ENCODE results near the gene TGFBR1. TPM values are rescaled to one million over a fixed set of nuclear protein-coding genes. Genes with fewer than 3 reads are reported as not detected.
"Not testable (repeated sequence)": the region's sequence is repeated elsewhere in the genome, so short reads cannot be mapped to it uniquely, and the experiment has no call there.

Gene TGFBR1
- total RNA-seq, 3 donors from 2014 or later = 14.6 to 19.6 (median 17.0) TPM

- DNase-seq = no peak
- Mint-ChIP-seq H3K36me3 (ENCODE audit: insufficient read depth) (no peaks in the 10 kb centered on the region), H3K9me3 (no peaks in the 10 kb centered on the region), H3K27me3 (ENCODE audit: low read depth) (peaks cover 2% of the 10 kb centered on the region), H3K4me3 (no peak overlapping the region), H3K4me1 (ENCODE audit: low read depth) (peaks cover 43% of the 10 kb centered on the region)
- ATAC-seq = no peak
Measured at GRCh38 chr9:99183616-99184015, 78.7 kb downstream of the TGFBR1 start.

GRCh38 chr9:99184110-99184474 lies 79.2 kb downstream of the TGFBR1 start:
- Mint-ChIP-seq H3K9me3 (no peaks in the 10 kb centered on the region), H3K27me3 (ENCODE audit: low read depth) (peaks cover 2% of the 10 kb centered on the region), H3K36me3 (ENCODE audit: insufficient read depth) (no peaks in the 10 kb centered on the region), H3K4me3 (no peak overlapping the region), H3K4me1 (ENCODE audit: low read depth) (peaks cover 43% of the 10 kb centered on the region)
- DNase-seq = no peak
- ATAC-seq = no peak

DNA sequence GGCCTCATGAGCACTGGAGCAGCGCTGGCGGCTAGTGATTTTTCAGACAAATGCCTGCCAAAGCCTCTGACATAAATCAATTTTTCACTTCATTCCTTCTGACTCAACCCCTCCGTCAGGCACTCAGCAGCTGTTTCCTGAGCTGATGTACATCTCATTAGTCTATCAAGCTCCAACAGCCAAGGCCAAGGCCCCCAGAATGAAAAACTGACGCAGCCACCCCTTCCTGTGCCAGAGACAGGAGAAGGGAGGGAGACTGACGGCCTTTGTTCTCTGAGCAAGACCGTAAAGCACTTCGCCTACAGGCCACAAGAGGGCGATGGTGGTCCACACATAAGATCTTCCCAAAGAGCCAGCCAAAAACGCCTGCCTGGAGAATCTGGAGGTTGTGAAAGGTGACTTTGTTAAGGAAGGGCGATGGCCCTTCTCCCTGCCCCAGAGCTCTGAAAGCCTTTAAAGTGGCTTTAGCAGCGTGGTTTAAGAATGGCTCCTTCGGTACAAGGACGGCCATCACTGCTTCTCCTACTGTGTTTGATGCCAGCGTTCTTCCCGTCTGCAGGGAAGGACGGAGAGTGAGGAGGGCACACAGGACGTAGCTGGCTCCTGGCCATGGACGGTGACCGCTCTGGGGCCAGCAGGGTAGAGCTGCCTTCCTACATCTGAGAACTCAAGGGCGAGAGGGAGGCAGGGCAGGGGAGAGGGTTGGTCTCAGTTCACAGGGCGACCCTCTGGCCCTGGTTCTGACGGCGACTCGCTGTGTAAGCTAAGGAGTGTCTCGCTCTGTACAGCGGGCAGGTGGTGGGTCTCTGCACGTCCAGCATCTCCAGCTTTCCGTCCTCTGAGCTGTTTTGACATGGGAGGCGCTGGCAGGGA lies 79.8 kb downstream of the TGFBR1 start:
- H3K4me3 Mint-ChIP-seq = peak overlapping the region; percentile 40
- peaks cover 5% of the 10 kb centered on the region for H3K27me3 Mint-ChIP-seq (ENCODE audit: low read depth)
- H3K4me1 Mint-ChIP-seq (ENCODE audit: low read depth) = peaks cover 43% of the 10 kb centered on the region
- peak; percentile 88 to 90 for ATAC-seq
- no peaks in the 10 kb centered on the region for H3K9me3 Mint-ChIP-seq
- H3K36me3 Mint-ChIP-seq (ENCODE audit: insufficient read depth) = no peaks in the 10 kb centered on the region
- DNase-seq = peak; percentile 72

DNA sequence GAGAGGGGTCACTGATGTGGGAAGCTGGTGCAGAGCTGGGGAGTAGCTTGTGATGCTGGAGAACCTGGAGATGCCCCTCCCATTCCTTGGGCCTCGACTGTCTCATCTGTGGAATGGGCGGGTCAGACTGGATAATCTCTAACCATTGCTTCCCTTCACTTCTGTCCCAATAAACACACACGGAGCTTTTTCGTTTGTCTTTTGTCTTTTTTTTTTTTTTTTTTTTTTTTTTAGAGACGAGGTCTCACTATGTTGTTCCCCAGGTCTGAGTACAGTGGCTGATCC lies 80.4 kb downstream of the TGFBR1 start:
- no peaks in the 10 kb centered on the region for H3K9me3 Mint-ChIP-seq
- H3K4me1 Mint-ChIP-seq (ENCODE audit: low read depth) = peaks cover 40% of the 10 kb centered on the region
- no peaks in the 10 kb centered on the region for H3K36me3 Mint-ChIP-seq (ENCODE audit: insufficient read depth)
- DNase-seq (no peak), ATAC-seq (no peak)
- peaks cover 5% of the 10 kb centered on the region for H3K27me3 Mint-ChIP-seq (ENCODE audit: low read depth)
- H3K4me3 Mint-ChIP-seq = no peak overlapping the region

DNA sequence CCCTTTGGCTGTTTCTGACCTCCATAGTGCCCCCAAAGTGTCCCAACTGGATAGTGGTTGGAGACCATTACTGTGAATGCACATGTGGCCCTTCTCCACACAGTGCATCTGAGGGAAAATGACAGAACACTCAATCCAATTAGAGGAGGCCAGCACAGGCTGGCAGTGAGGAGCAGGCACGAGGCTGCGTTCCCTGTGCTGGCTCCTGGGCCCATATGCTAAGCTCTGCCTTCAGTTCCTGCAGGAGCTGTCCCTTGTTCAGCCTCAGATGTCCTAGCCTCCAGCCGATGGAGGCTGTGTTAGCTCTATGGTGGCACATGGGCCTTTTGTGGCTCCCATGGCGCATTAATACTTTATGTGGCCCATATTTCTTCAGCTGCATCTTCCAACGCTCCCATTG lies 81.0 kb downstream of the TGFBR1 start:
- Mint-ChIP-seq H3K4me3 (no peak overlapping the region), H3K4me1 (ENCODE audit: low read depth) (peaks cover 34% of the 10 kb centered on the region)
- ATAC-seq = no peak

DNA sequence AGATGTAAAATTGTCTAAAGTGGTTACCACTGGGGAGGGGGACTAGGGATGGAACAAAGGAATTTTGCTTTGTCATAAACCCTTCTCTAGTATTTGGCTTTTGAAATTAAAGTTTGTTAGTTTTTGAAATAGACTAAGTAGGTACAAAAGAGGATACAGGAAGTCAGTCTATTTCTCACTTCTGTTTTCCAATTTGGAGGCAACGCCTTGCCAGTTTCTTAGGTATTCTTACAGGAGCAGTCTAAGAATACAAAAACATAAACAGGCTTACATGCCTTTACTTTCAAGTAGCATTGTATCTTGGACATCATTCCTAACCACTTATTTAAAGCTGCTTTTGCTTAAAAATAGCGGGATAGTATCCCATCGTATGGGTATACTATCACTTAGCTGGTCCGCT lies 82.4 kb downstream of the TGFBR1 start:
- H3K4me1 Mint-ChIP-seq (ENCODE audit: low read depth) = peaks cover 23% of the 10 kb centered on the region
- H3K4me3 Mint-ChIP-seq = no peak overlapping the region
- H3K36me3 Mint-ChIP-seq (ENCODE audit: insufficient read depth) = no peaks in the 10 kb centered on the region
- H3K27me3 Mint-ChIP-seq (ENCODE audit: low read depth) = peaks cover 11% of the 10 kb centered on the region
- ATAC-seq = no peak
- H3K9me3 Mint-ChIP-seq = no peaks in the 10 kb centered on the region
- DNase-seq = no peak

More for the DNA sequence above, 81.0 kb downstream of the TGFBR1 start:
- no peaks in the 10 kb centered on the region for H3K36me3 Mint-ChIP-seq (ENCODE audit: insufficient read depth)
- no peak for DNase-seq
- no peaks in the 10 kb centered on the region for H3K9me3 Mint-ChIP-seq
- peaks cover 8% of the 10 kb centered on the region for H3K27me3 Mint-ChIP-seq (ENCODE audit: low read depth)

GRCh38 chr9:99189186-99189585 lies 84.3 kb downstream of the TGFBR1 start:
- Mint-ChIP-seq H3K27me3 (ENCODE audit: low read depth) (peaks cover 11% of the 10 kb centered on the region), H3K9me3 (no peaks in the 10 kb centered on the region), H3K4me1 (ENCODE audit: low read depth) (peaks cover 17% of the 10 kb centered on the region), H3K36me3 (ENCODE audit: insufficient read depth) (no peaks in the 10 kb centered on the region), H3K4me3 (no peak overlapping the region)
- ATAC-seq (no peak), DNase-seq (no peak)

- Mint-ChIP-seq H3K4me3 (no peak overlapping the region), H3K27me3 (ENCODE audit: low read depth) (peaks cover 11% of the 10 kb centered on the region), H3K36me3 (ENCODE audit: insufficient read depth) (no peaks in the 10 kb centered on the region), H3K9me3 (no peaks in the 10 kb centered on the region), H3K4me1 (ENCODE audit: low read depth) (peaks cover 10% of the 10 kb centered on the region)
- DNase-seq (no peak), ATAC-seq (no peak)
Measured at GRCh38 chr9:99189887-99190596, 85.1 kb downstream of the TGFBR1 start.

DNA sequence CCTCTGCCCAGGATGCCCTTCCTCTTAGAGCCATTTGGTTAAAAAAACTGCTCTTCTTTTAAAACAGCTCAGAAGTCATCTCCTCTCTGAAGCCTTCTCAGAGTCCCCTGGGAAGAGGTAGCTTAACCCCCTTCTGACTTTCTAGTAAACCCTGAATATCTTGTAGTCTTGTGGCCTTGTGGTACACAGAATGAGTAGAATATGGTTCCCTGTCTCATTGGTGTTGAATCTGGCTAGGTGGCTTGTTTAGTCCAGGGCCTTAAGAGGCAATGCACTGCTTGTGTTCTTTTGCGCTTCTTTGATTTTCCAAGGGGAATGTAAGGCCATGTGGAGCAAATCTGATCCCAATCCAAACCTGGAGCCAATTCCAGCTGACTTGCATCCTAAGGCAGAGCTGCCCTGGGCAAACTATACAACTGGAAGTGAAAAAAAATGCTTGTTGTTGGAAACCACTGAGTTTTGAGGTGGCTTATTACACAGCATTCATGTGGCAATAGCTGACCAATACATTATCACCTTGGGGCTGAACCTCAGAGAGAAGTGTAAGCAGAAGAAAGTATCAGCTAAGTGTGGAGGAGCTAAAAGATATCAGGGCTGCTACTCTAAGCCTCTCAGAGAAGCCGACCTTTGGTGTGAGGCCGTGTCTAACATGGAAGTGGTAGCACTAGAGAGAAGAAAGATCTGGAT lies 85.8 kb downstream of the TGFBR1 start:
- Mint-ChIP-seq H3K4me3 (no peak overlapping the region), H3K9me3 (no peaks in the 10 kb centered on the region), H3K27me3 (ENCODE audit: low read depth) (peaks cover 11% of the 10 kb centered on the region), H3K4me1 (ENCODE audit: low read depth) (peaks cover 8% of the 10 kb centered on the region), H3K36me3 (ENCODE audit: insufficient read depth) (no peaks in the 10 kb centered on the region)
- DNase-seq = no peak
- no peak for ATAC-seq

GRCh38 chr9:99192786-99193465 lies 88.0 kb downstream of the TGFBR1 start:
- H3K4me1 Mint-ChIP-seq (ENCODE audit: low read depth) = peaks cover 1% of the 10 kb centered on the region
- H3K27me3 Mint-ChIP-seq (ENCODE audit: low read depth) = peaks cover 10% of the 10 kb centered on the region
- ATAC-seq (no peak), DNase-seq (no peak)
- no peak overlapping the region for H3K4me3 Mint-ChIP-seq
- H3K9me3 Mint-ChIP-seq = no peaks in the 10 kb centered on the region
- H3K36me3 Mint-ChIP-seq (ENCODE audit: insufficient read depth) = no peaks in the 10 kb centered on the region

DNA sequence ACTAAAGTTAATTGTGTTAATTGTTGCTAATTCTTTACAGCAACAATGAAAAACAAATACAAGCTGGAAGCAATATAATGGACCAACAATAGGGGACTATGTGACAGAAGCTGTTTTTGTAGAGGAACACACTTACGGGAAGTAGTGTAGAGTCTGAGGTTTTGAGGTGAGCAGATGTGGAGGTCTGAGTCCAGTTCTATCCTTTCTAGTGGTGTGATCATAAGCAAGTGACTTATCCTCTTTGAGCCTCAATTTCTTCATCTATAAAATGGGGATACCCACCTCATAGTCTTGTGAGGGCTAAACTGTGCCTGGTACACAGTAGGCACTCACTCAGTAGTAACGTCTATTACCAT lies 88.5 kb downstream of the TGFBR1 start:
- Mint-ChIP-seq H3K9me3 (no peaks in the 10 kb centered on the region), H3K27me3 (ENCODE audit: low read depth) (peaks cover 9% of the 10 kb centered on the region), H3K36me3 (ENCODE audit: insufficient read depth) (no peaks in the 10 kb centered on the region), H3K4me1 (ENCODE audit: low read depth) (no peaks in the 10 kb centered on the region), H3K4me3 (no peak overlapping the region)
- DNase-seq = no peak
- ATAC-seq = peak in 1 of 2 donors; percentile 28

- not testable (repeated sequence) for H3K36me3 Mint-ChIP-seq (ENCODE audit: insufficient read depth); H3K4me1 Mint-ChIP-seq (ENCODE audit: low read depth); DNase-seq; H3K27me3 Mint-ChIP-seq (ENCODE audit: low read depth); ATAC-seq; H3K9me3 Mint-ChIP-seq; H3K4me3 Mint-ChIP-seq
Measured at GRCh38 chr9:99196484-99196883, 91.6 kb downstream of the TGFBR1 start.

DNA sequence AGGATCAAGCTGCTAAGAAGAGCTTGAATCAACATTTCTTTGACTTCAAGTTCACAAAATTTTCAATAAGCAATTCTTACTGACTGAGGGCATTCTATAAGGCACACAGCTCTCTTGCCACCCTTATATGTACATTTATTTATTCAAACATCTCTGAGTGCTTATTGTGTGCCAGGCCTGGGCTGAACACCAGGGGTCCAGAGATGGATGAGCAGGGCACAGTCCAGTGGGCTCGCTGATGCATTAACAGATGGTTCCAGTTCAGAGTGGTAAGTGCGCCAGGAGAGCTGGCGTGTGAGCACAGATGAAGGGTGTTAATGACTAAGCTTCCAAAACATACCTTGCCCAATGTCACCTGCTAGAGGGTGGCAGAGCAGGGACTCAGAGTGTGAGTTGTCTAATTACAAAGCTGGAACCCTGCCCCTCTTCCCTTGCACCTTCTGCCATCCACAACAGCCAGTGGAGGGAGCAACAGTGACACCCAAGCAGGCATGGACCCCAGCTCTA lies 92.3 kb downstream of the TGFBR1 start:
- no peak overlapping the region for H3K4me3 Mint-ChIP-seq
- no peaks in the 10 kb centered on the region for H3K36me3 Mint-ChIP-seq (ENCODE audit: insufficient read depth)
- H3K4me1 Mint-ChIP-seq (ENCODE audit: low read depth) = no peaks in the 10 kb centered on the region
- no peaks in the 10 kb centered on the region for H3K27me3 Mint-ChIP-seq (ENCODE audit: low read depth)
- DNase-seq = no peak
- no peaks in the 10 kb centered on the region for H3K9me3 Mint-ChIP-seq
- no peak for ATAC-seq

DNA sequence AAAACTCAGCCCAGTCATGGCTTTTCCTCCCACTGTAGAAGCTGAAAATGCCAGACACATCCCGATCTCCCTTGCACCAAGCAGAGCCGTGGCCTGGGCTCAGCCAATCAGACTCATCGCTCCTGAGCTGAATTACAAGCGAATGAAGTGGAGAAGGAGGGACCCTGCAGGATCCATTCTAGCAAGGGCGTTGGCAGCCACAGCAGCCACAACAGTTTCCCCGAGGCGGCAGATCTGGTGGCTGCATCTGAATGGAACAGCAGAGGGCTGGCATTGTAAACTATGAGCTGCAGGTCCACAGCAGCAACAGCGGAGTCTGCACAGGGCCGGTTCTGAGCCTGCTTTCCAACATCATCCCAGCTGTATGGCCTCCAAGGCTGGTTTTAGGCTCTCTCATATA lies 93.1 kb downstream of the TGFBR1 start:
- Mint-ChIP-seq H3K27me3 (ENCODE audit: low read depth) (no peaks in the 10 kb centered on the region), H3K9me3 (no peaks in the 10 kb centered on the region), H3K4me1 (ENCODE audit: low read depth) (no peaks in the 10 kb centered on the region), H3K36me3 (ENCODE audit: insufficient read depth) (no peaks in the 10 kb centered on the region), H3K4me3 (no peak overlapping the region)
- ATAC-seq = no peak
- no peak for DNase-seq

Measured in activated T-cell treated with anti-CD3 and anti-CD28 coated beads, Interleukin-2, amount 50 U/mL, for 4 hours (primary cell).